Brain pericyte (primary cell): ENCODE measurements around the gene NOTCH2NLA.
"Not testable (repeated sequence)": the region's sequence is repeated elsewhere in the genome, so short reads cannot be mapped to it uniquely, and the experiment has no call there.

Source experiments
- DNase-seq: peaks from one replicate; pipeline ENCODE4 v3.0.0-alpha.2; 2012; ENCODE audit warnings: low read depth, low spot score

NOTCH2NLA gene

DNA sequence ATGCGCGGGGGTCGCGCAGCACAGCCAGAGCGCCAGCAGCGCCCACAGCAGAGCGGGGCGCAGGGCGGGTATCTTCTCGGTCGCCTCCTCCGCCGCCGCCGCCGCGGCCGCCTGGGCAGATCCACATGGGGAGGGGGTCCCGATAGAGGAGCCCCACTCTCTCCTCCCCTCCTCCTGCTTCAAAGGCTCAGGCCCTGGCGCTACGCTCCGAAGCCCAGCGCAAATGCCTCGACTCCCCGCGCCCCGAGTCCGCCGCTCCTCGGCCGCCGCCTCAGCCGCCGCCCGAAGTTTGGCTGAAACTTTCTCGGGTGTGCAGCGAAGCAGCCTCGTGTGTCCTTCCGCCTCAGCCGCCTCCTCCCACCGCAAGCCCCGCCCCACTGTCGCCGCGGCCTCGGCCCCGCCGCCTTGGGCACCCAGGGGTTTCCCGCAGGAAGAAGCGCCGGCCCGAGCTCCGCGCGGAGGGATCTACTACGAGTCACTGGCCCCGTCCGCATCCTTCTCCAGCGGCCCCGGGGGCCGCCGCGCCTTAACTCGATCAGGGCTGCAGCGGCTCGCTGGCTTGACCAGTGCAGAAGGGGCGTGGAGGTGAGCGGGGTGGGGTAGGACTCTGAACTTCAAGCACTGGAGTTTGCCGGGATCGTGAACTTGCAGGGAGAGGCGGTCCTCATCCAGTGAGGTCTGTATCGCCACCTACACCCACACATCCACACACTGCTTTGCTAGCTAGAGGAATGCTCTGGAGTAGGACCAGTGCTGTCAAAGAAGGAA, at the start of gene NOTCH2NLA:
Gene NOTCH2NLA (minus strand): TSS at position 312 of the 768 bp plus-strand sequence. CDS start 39,684 bp downstream, outside the sequence.
- not testable (repeated sequence) for DNase-seq

DNA sequence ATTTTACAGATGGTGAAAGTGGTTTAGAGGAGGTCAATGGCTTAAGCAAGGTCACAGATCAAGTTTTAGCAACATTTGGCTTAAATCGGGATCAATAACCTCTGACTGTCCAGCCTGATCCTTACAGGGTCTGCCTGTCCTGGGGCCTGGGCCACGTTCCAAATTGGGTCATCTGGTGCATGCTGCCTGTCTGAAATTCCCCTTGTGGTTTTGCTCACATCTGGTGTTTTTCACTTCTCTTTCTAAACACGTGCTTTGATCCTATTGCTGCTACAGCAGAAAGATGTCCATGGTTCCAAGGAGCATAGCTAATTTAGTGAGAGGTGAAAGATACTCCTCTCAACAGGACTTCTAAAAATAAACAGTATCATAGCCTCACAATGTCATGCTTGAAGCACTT, 49.5 kb upstream of the NOTCH2NLA start:
- not testable (repeated sequence) for DNase-seq

DNA sequence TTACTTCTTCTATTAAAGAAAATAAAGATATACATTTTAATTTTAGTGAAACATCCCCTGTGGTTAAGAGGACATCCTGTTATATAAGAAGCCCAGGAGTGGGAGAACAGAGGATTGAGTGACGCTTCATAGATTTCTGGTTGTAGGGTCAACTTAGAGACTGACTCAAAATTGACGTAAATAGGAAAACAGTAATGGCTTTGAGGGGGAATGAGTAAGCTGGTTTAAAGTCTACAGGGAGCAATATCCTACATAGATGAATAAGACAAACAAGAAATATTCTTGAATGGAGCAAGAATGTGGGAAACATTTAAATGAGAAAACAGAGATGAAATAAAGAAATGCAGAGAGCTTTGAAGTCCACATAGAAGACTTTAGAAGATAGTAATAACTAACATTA, 48.3 kb upstream of the NOTCH2NLA start:
- DNase-seq, result not testable (repeated sequence)

DNA sequence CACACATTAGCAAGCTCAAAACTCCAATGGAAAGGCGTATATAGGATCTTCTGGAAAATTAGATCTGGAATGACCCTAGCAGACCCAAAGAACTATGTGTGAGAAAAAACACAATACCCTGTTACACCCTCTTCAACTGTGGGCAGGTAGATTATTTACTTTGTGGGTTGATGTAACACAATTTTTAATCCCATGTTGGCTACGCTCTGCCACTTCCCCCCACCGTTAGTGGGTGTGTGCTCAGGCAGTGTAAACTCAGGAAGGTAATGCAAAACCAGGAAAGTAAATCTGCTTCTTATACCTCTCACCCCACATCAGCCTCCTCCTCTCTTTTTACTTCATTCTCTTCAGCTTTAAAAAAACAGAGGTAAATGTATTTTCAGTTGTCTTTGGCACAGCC, 45.3 kb upstream of the NOTCH2NLA start:
- DNase-seq, result not testable (repeated sequence)

DNA sequence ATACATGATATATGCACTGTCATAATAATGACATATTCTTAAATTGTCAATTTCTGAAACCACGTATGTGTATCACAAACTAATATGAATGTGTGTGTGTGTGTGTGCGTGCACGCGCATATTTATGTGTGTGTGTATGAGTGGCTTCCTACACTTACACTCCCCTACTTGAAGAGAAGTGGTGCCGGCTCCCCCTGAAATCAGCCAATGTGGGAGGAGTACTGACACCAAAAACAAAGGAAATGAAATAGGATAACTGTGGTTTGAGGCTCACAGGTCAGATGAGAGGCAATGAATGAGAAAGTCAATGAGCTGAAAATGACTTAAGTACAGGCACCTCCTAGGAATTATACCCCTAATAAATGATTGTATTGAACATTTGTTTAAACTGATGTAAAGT, 44.4 kb upstream of the NOTCH2NLA start:
- DNase-seq, result not testable (repeated sequence)

DNA sequence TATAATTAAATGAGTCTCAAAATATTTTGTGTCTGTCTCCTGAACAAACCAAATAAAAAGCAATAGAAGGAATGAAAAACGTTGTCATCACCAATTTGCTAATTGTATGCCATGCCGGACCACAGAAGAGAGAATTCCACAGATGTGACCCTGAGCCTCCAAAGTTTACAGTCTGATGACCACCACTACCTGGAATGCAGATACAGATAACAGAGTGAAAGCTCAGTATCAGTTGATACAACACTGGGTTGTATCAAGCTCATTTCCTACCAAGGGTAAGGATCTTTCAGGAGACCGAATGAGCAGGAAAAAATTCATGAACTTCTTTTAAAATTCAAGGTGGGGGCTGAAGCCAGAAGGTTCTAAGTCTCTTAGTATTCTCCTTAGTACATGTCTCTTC, 43.9 kb upstream of the NOTCH2NLA start:
- not testable (repeated sequence) for DNase-seq

DNA sequence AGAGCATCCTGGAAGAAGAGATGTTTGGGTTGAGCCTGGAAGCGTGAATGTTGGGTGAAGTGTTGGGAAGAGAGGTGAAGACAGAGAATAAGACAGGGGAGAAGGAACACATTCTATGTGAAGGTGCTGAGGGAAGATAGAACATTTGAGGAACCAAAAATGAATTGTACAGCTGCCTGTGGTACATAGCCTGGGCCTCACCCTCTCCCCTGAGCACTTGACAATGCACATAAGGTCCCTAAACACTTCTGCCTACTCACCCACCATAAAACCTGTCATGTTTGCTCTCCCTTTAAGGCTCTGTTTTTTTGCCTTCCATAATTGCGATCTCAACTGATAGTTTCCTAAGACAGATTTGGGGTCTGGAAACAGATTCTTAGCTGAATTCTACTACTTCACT, 43.2 kb upstream of the NOTCH2NLA start:
- not testable (repeated sequence) for DNase-seq

DNA sequence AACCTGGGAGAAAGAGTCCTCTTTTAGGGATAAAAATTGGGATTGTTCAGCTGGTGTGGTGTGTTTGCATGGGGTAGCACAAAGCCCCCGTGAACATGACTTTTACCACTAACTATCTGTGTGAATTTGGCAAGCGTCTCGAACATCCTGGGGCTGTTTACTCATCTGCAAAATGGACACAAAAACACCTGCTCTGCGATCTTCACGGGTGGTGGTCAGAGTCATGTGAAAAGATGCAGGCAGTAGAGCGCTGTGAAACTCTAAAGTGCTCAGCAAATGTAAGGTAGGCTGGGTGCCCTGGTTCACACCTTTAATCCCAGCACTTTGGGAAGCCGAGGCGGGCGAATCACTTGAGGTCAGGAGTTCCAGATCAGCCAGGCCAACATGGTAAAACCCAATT, 41.3 kb upstream of the NOTCH2NLA start:
- DNase-seq, result not testable (repeated sequence)

DNA sequence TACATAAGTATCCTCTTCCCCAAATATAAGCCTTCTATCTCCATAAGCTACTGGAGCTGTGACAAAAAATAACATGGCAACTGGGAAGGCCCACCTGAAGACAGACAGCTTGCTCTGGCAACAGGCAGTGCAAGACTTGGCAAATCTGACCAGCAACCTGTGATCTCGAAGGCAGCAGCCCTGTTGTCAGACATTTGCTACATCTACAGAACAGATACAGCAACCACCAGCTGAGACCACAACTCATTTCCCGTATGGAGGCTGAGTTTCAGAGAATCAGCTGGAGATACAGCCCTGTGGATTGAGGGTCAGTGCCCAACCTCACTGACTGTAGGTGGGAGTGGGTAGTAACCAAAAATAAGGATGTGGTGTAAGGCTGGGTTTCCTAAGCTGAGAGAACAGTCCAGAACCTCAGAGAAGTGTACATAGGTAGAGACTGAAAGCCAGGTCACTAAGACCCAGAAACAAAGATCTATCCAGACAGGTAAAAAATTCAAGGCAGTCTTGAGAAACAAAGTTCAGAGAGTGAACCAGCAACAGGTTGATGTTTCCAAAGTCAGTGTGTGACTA, 37.4 kb upstream of the NOTCH2NLA start:
- not testable (repeated sequence) for DNase-seq

DNA sequence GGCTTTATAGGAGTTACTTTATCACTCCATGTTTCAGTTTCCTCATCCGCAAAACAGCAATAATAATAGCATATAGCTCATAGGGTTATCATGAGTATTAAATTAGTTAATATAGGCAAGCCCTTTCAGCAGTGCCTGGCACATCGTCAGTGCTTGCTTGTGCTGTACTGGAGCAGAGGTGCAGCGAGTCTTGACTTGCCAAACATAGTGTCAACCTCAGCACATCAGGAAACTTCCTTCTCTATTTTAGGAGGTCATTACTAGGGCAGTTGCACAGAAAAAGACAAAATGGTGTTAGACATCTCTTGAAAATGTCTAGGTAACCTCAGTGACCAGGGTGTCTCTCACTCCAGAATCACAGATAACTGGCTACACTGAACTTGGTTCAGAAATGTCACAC, 35.9 kb upstream of the NOTCH2NLA start:
- not testable (repeated sequence) for DNase-seq

DNA sequence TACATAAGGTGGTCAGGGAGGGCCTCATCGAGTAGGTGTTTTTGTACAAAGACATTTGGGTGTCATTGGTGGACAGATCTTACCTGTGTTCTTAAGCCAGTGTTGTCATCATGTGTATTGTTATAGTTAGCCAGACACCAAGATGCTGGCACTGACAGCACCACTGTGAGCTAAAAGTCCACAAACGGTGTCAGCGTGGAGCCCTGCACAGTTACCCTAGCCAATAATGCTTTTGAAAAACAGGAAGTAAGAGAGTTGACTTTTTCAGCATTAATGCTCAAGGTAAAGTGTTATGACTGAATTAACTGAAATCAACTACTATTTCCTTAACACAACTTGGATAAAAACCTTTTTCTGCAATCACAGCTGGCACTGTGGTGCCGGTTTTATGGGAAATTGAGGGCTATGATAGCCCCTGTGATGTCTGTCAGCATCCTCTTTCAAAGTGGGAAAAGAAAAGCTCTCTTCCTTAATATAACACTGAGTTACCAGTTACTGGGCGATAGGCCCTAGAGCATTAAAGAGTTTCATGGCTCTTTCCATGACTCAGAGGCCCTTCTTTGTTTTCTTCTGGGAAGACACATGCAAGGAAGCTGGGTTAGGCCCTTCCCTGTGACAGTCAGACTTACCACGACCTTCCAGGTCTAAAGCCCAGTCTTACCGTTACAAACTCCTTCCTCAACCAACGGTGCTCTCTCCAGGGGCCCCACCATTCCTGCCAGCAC, 31.3 kb upstream of the NOTCH2NLA start:
- DNase-seq, result not testable (repeated sequence)

DNA sequence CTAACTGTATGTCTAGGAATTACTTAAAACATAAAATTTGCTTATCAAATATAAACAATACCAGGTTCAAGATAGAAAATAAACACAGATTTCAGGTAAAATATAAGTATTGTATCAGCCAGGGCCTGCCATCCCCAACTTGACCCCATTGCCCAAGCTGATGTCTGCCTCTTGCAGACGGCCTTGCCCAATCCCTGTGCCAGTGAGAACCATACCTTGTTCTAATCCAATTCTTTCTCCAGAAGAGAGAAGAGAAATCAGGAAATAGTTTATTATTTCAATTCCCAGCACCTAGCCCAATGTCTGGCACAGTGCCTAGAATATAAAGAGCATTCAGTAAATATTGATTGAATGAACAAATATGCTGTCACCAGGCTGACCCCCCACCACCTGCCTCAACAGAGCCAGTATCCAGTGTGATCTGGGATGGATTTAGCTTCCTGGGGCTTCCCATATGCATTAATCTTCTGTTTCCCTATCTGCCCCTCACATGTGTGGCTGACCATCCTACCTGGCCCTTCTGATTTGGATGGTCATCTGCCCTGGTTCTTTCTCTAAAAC, 29.3 kb upstream of the NOTCH2NLA start:
- not testable (repeated sequence) for DNase-seq

DNA sequence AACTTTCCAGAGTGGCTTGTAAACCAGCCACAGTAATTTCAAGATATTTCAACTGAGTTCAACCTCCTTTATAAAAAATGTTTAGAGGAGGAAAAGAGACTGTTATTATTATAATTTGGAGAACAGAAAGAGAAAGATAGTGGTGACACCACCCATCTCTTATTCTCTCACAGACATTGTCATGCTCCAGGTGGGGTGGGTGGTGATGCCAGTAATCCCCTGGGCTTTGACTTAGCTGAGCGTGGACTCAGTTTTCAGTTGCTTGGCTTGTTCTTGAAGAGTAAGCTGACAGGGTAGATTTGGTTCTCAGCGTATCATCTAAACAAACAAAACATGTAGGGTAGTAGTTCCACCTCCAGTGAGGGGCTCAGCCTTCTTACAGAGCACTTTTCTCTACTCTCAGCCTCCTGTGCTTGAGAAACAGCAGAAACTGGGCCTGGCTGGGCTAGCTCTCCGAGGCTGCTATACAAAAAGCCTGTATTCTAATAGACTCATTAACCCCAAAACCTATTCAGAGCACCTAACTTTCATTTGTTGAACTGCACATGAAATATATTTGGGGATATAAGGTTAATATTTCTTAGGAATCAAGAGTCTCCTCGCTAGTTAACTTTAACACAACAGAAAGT, 25.9 kb upstream of the NOTCH2NLA start:
- not testable (repeated sequence) for DNase-seq

DNA sequence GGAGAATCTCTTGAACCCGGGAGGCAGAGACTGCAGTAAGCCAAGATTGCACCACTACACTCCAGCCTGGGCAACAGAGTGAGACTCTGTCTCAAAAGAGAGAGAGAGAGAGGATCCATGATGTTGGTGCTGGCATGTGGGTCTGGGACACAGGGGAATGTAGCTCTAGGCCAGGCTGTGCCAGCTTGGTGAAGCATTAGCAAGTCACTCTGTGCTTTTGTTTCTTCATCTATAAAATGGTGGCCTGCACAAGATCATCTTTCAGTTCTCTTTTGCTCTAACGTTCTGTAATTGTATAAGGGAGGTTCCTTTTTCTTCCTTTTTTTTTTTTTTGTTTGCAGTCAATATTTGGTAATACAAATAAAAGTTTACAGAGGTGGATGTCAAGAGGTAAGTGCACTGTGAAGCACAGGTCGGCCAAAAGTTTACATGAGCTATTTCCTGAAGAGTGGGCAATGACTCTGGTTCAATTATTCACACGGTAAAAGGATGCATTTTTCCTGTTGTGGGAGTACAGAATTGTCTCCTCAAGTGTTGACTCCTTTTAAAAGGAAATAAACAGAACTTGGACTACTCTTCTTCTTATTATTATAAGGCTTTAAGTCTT, 24.5 kb upstream of the NOTCH2NLA start:
- not testable (repeated sequence) for DNase-seq

DNA sequence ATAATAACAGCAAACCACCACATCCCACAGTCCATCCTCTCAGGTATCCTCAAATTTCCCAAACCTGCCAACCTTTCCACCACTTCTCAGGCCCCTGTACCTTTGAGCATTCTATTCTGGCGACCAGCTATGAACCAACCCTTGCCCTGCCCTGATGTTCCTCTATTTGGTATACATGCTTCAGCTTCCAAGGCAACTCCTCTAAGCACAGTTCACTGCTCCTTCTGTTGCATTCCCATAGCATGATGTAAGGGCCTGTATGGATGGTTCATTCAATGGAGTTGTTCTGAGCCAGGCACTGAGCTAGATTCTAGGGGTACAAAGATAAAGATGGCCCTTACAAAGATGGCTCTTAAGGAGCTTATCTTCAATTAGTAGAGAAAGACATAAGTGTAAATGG, 22.7 kb upstream of the NOTCH2NLA start:
- DNase-seq, result not testable (repeated sequence)

DNA sequence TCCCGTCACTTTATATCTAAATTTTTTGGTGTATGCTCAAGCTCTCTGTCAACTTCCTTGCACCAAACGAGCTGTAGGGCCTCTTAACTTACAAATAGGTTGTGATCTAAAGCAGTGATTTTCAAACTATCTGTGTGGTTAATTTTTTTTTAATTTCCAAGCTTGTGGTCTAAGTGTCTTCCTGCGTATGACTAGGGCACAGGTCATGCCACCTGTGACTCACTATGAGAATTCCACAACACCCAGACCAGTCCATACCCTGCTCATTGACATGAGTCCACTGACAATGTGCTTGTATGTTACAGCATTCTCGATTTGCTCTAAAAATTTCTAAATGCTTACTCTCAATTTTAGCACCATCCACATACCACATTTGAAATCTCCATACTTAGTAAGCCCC, 19.8 kb upstream of the NOTCH2NLA start:
- DNase-seq, result not testable (repeated sequence)

DNA sequence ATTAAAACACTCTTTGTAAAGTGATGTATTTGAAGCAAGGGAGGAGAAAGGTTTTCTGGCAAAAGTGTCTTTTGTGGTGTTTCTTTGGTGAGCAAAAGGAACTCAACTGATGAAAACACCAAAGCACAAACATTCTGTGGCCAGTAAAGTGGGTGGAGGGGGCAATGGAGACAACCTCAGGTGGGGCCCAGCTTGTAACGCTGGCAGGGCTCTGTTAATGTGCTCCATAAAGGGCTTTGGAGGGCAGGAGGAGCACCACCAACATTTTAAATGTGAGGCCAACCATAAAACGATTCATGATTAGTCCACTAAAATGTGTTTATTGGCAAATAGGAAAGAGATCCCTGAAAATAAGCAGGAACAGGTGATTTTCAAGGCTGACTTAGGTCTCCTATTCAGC, 7.8 kb upstream of the NOTCH2NLA start:
- not testable (repeated sequence) for DNase-seq

DNA sequence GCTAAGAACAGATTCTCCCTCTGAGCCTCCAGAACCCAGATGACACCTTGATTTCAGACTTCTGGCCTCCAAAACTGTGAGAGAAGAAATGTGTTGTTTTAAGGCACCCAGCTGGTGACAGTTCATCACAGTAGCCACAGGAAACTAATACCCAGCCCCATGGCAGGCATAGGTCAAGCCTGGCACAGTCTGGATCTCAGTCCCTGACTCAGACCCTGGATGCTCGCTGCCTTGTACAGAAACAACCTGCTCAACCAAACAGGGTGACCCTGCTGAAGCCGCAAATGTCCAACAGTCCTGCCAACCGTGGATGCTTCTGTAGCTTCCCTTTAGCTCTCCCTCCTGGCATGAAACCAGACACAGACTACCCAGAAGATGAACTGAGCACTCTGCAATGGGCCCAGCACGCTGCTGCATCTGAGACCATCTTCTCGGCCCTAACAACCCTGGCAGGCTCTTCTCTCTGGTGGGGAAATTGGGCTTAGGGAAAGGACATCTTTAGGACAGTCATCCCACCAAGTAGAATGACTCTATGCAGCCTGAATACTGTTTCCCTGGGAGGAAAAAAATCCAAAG, 7.3 kb upstream of the NOTCH2NLA start:
- DNase-seq, result not testable (repeated sequence)

DNA sequence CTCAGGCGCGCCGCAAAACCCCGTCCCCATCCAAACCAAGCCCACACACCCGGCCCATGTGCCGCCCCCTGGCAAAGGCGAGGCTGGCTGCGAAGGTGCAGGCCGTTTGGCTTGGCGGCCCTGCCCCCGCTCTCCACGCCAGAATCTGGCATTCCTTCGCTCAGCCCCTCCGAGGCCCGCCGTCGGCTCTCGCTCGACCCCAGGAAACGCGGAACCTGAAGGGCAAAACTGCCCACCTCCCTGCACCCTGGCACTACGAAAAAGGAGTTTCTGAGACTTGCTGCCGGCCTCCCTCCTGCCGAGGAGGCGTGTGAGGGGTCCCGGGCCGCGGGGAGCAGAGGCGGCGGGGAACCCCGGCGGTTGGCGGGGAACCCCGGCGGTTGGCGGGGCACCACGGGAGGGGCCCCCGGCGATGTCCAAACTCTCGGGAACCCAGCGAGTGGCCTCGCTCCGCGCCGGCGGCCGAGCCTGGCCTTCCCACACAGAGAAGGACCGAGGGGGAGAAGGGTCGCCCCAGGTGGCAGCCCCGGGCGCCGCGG, 608 bp downstream of the NOTCH2NLA start:
- not testable (repeated sequence) for DNase-seq

DNA sequence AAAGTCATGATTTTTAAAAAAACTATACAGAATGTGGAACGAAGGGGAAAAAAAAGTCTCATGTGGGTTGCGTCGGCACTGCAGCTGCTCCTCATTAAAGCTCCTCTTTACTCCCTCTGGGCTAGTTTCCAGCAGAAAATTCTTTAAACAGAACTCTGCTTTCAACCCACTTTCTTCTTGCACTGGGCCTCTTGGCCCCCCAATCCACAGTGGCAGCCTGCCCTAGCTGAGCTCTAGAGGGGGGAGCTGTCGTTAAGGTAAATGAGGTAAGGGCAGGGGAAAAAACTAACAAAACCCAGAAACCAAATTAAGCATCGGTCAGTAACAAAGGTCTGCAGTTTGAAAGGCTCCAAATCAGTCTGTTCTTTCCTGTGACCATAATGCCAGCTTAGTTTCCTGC, 54.3 kb downstream of the NOTCH2NLA start:
- DNase-seq, result not testable (repeated sequence)

DNA sequence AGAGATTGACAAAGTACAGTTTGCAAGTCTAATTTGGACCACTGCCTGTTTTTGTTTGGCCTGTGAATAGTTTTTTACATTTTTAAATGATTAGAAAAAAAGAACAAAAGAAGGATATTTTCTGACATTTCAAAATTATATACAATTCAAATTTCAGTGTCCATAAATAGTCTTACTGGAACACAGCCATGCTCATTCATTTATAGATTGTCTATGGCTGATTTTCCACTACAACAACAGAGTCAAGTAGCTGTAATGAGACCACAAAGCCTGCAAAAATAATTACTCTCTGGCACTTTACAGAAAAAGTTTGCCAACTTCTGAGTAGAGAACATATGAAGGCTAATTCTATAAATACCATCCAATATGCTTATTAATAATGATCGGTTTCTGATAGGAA, 61.1 kb downstream of the NOTCH2NLA start:
- DNase-seq, result not testable (repeated sequence)
